Measurements from ENCODE around the gene TPK1.
A peak's percentile ranks its signal among the peaks of the same experiment; 100 is the strongest.

TPK1 gene

GRCh38 chr7:144835652-144836544 is at the start of gene TPK1:
TPK1 (minus strand) TSS chr7:144836053; CDS start chr7:144835602, 451 bp downstream.
- peak; percentile 72 to 87 for DNase-seq

DNA sequence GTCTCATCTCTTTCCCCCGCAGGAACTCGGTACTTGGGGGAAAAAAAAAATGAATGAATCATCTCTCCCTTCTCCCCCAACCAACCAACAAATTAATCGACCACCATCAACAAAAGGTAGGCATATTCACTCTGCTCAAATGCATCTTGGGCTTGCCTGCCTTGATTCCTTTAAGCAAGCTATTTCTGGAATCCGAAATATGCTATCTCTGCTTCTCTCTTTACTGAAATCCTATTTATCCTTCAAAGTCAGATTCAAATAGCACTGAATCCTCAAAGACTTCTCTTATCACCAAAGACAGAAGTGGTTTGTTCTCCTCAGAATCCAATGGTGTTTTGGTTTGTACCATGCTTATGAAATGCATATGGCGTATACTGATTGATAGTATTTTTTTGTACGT is 49.6 kb upstream of the TPK1 start:
- no peak for DNase-seq

GRCh38 chr7:144884896-144885295 is 49.0 kb upstream of the TPK1 start:
- DNase-seq = no peak

GRCh38 chr7:144873316-144873845 is 37.5 kb upstream of the TPK1 start:
- no peak for DNase-seq

GRCh38 chr7:144869082-144869481 is 33.2 kb upstream of the TPK1 start:
- DNase-seq = no peak

- no peak for DNase-seq
Measured at GRCh38 chr7:144866189-144866588, 30.3 kb upstream of the TPK1 start.

GRCh38 chr7:144863320-144863647 is 27.4 kb upstream of the TPK1 start:
- DNase-seq = no peak

- DNase-seq = no peak
Measured at GRCh38 chr7:144862612-144863319, 26.9 kb upstream of the TPK1 start.

GRCh38 chr7:144859739-144860138 is 23.9 kb upstream of the TPK1 start:
- no peak for DNase-seq

GRCh38 chr7:144857463-144857862 is 21.6 kb upstream of the TPK1 start:
- DNase-seq = no peak

- peak; percentile 8 to 32 for DNase-seq
Measured at GRCh38 chr7:144854839-144855424, 19.1 kb upstream of the TPK1 start.

DNA sequence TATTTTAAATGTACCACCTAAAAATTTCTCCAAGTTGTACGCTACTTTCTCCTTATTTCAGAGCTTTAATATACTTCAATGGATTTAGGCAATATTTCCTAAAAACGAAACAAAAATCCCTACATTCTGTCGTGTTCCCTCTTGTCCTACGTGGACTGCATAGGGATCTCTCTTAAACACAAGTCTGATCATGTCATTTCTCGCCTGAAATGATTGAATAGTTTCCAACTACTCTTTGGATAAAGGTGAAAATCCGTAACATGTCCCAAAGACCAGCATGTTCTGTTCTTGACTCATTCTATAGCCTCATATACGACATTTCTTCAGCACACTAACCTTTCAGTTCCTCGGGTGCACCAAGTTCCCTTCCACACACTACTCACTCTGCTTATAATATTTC is 17.7 kb upstream of the TPK1 start:
- no peak for DNase-seq

GRCh38 chr7:144848078-144848477 is 12.2 kb upstream of the TPK1 start:
- DNase-seq = no peak

DNA sequence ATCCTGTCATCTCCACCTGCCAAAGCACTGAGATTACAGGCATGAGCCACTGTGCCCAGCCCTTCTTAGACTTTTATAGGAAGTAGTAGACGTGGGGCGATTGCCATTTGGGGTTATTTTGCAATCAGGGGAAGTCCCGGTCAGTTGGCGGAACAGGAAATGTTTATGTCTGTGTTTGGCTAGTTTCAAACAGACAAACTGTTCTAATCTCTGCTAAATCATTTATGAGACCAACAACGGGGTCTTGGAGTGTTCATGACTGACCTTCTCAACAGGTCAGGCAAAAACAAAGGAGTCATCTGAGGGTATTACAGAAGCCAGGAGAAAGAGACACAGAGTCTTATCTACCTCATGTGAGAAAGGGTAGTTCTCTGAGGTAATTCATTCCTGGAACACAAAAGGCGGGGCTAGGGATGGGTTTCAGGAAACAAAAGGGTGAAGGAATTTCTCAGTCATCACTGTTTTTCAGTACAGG is 6.6 kb upstream of the TPK1 start:
- no peak for DNase-seq

DNA sequence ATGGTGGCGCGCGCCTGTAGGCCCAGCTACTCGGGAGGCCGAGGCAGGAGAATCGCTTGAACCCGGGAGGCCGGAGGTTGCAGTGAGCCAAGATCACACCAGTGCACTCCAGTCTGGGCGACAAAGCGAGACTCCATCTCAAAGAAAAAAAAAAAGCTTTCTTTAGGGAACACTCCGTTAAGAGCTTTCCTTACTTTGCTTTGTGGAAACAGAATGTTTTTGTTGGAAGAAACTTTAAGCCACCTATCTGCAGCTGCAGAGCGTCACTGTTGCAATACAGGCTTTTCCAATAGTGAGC is 641 bp upstream of the TPK1 start:
- DNase-seq = no peak

DNA sequence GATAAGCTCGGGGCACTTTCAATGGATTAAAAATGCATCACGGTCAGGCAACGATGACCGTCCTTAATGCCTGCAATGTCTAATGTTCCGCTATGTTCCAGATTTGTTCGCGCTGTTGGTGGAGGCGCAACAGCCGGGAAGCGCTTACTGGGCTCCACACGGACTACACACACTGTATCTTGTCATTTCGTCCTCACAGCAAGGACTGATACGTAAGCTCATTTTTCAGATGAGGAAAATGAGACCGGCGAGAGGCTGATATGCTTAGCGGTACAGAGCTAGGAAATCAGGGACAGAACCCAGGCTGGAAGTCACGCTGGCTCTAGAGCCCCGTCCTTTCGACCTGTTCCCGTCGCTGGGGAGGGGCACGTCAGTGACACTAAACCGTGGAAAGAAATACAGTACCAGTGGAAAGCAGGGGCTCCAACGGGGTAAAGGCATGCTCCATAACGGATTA is 670 bp downstream of the TPK1 start:
- DNase-seq = peak in 1 of 2 experiments; percentile 22

DNA sequence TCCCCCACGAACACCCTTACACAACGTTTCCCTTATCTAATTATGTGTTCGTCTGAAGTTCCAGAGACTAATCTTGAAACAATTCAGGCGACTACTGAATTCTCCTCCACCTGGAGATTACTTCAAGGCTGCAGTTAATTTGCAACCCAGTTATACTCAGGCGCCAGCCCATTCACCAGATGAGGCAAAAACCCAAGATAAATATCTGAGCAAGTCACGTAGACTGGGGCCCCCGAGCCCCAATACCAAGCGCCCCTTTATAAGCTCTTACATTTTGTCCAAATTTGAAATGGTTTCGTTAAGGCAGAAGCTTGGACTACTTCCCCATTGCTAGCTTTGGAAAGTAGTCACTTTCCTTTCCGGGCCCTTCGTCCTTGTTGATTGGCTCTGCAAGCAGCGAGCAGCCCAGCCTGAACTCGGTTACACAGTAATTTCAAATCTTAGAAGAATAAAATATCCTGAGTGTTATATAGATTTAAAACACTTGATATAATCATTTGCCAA is 1.2 kb downstream of the TPK1 start:
- no peak for DNase-seq

GRCh38 chr7:144830811-144831210 is 5.0 kb downstream of the TPK1 start:
- no peak for DNase-seq

GRCh38 chr7:144830024-144830785 is 5.6 kb downstream of the TPK1 start:
- no peak for DNase-seq

DNA sequence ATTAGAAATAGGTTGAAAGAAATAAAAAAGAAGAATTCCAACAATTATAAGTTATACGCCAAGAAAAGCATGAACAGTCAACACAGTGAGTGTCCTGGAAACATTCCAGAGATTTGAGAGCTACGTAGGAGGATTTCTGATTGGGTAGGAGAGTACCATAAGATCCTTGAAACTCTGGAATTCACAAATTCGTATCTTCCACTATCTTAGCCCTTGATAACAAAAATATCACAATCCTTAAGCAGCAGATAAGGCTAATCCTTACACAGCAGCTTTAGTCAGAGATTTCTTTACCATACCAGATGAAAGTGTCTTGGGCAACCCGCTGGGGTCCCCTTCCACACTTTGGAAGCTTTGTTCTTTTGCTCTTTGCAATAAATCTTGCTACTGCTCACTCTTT is 8.2 kb downstream of the TPK1 start:
- DNase-seq = no peak

- DNase-seq = no peak
Measured at GRCh38 chr7:144826208-144826607, 9.6 kb downstream of the TPK1 start.

DNA sequence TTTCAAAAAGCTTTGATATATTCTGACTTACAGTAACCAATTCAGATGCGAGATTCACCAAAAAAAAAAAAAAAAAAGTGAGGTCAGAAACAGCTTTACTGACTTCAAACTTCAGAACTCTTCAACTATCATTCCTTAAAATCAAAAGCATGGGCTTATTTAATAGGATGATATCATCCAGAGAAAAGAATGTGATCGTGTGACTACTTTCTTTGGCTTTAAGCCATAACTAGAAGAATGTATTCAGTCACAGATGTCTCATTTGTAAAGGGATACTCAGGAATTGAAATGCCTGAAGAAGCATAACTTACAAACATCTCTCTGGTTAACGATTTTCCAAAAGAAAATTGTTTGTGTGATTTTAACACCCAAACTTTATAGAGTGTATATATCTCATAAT is 11.5 kb downstream of the TPK1 start:
- DNase-seq = peak in 1 of 2 experiments; percentile 5

- no peak for DNase-seq
Measured at GRCh38 chr7:144822223-144822622, 13.6 kb downstream of the TPK1 start.

Measured in NCI-H446 (cell line).